IgD-negative memory B cell (primary cell): ENCODE results near the gene NES. TPM values are rescaled to one million over a fixed set of nuclear protein-coding genes. Genes with fewer than 3 reads are reported as not detected.
"Not testable (repeated sequence)": the region's sequence is repeated elsewhere in the genome, so short reads cannot be mapped to it uniquely, and the experiment has no call there.

Experiments
- H3K27ac Mint-ChIP-seq, 3 donors: one replicate each; pipeline ENCODE4 v1.8.0; 2020 to 2022; ENCODE audit warnings: mild to moderate bottlenecking in 3 of 3, mixed read lengths in 3 of 3, moderate library complexity in 1 of 3
- H3K27me3 Mint-ChIP-seq: one replicate; pipeline ENCODE4 v1.8.0; 2021; ENCODE audit warnings: mixed read lengths
- H3K36me3 Mint-ChIP-seq: one replicate; pipeline ENCODE4 v1.8.0; 2020; ENCODE audit warnings: mild to moderate bottlenecking, mixed read lengths
- H3K4me1 Mint-ChIP-seq, 3 donors: one replicate each; pipeline ENCODE4 v1.8.0; 2020 to 2022; ENCODE audit warnings: mixed read lengths in 3 of 3, mild to moderate bottlenecking in 1 of 3
- H3K4me3 Mint-ChIP-seq, 4 donors: one replicate each; pipeline ENCODE4 v1.8.0; 2020 to 2022; ENCODE audit warnings: mild to moderate bottlenecking in 4 of 4, mixed read lengths in 4 of 4, moderate library complexity in 3 of 4
- H3K9me3 Mint-ChIP-seq, 3 donors: one replicate each; pipeline ENCODE4 v1.8.0; 2020 to 2021; ENCODE audit warnings: mixed read lengths in 3 of 3, mild to moderate bottlenecking in 1 of 3
- polyA plus RNA-seq: library from polyadenylated mRNA; unstranded; fragments of 300-500 nt; fragmentation: Illumina TruSeq; gene quantifications from one replicate; pipeline ENCODE4 v1.2.3, GENCODE V29; 2021

The NES gene
- polyA plus RNA-seq, 1 donor from 2014 or later: not detected

- peaks cover 10 to 14% (median 12%) of the 10 kb centered on the region in 3 donors for H3K4me1 Mint-ChIP-seq
- no peaks in the 10 kb centered on the region for H3K36me3 Mint-ChIP-seq
- peaks cover 57% of the 10 kb centered on the region for H3K27me3 Mint-ChIP-seq
- H3K9me3 Mint-ChIP-seq: no peaks in the 10 kb centered on the region
- peak overlapping the region in 2 of 4 donors; percentile 6 to 24 for H3K4me3 Mint-ChIP-seq
- no peak overlapping the region for H3K27ac Mint-ChIP-seq
Observed at GRCh38 chr1:156643778-156644092, 33.5 kb downstream of the NES start.

GRCh38 chr1:156643049-156643777 is 34.0 kb downstream of the NES start:
- Mint-ChIP-seq H3K4me1 (peaks cover 10 to 14% (median 12%) of the 10 kb centered on the region in 3 donors), H3K9me3 (no peaks in the 10 kb centered on the region), H3K4me3 (peak overlapping the region in 2 of 4 donors; percentile 24 to 41), H3K36me3 (peaks cover 2% of the 10 kb centered on the region), H3K27ac (no peak overlapping the region), H3K27me3 (peaks cover 59% of the 10 kb centered on the region)

GRCh38 chr1:156642265-156643048 is 34.8 kb downstream of the NES start:
- no peaks in the 10 kb centered on the region for H3K9me3 Mint-ChIP-seq
- H3K4me1 Mint-ChIP-seq: peaks cover 10 to 14% (median 12%) of the 10 kb centered on the region in 3 donors
- H3K27me3 Mint-ChIP-seq: peaks cover 58% of the 10 kb centered on the region
- no peak overlapping the region for H3K27ac Mint-ChIP-seq
- peak overlapping the region; percentile 5 to 83 (median 52) for H3K4me3 Mint-ChIP-seq
- peaks cover 3% of the 10 kb centered on the region for H3K36me3 Mint-ChIP-seq

- no peaks in the 10 kb centered on the region for H3K9me3 Mint-ChIP-seq
- H3K4me1 Mint-ChIP-seq: peaks cover 10 to 14% (median 12%) of the 10 kb centered on the region in 3 donors
- H3K27me3 Mint-ChIP-seq: peaks cover 59% of the 10 kb centered on the region
- H3K27ac Mint-ChIP-seq: no peak within 1 kb of the TSS
- peak within 1 kb of the TSS; percentile 17 to 83 (median 52) for H3K4me3 Mint-ChIP-seq
- H3K36me3 Mint-ChIP-seq: peaks cover 3% of the 10 kb centered on the region
Observed at GRCh38 chr1:156641761-156642264, 35.4 kb downstream of the NES start, which contains the start of gene BCAN. Gene BCAN (plus strand): TSS chr1:156642117. CDS start chr1:156646055, 3,938 bp downstream.

- peaks cover 10 to 14% (median 12%) of the 10 kb centered on the region in 3 donors for H3K4me1 Mint-ChIP-seq
- H3K27ac Mint-ChIP-seq: no peak overlapping the region
- no peaks in the 10 kb centered on the region for H3K9me3 Mint-ChIP-seq
- H3K36me3 Mint-ChIP-seq: peaks cover 3% of the 10 kb centered on the region
- peak overlapping the region in 2 of 4 donors; percentile 17 to 63 for H3K4me3 Mint-ChIP-seq
- H3K27me3 Mint-ChIP-seq: peaks cover 61% of the 10 kb centered on the region
Observed at GRCh38 chr1:156640842-156641706, 36.1 kb downstream of the NES start.

GRCh38 chr1:156639601-156640101 is 37.6 kb downstream of the NES start:
- H3K9me3 Mint-ChIP-seq: no peaks in the 10 kb centered on the region
- H3K4me1 Mint-ChIP-seq: peaks cover 10 to 14% (median 12%) of the 10 kb centered on the region in 3 donors
- peaks cover 58% of the 10 kb centered on the region for H3K27me3 Mint-ChIP-seq
- H3K36me3 Mint-ChIP-seq: peaks cover 3% of the 10 kb centered on the region
- H3K4me3 Mint-ChIP-seq: no peak overlapping the region
- no peak overlapping the region for H3K27ac Mint-ChIP-seq

GRCh38 chr1:156638189-156638985 is 38.8 kb downstream of the NES start:
- peaks cover 7 to 9% (median 7%) of the 10 kb centered on the region in 3 donors for H3K4me1 Mint-ChIP-seq
- peaks cover 3% of the 10 kb centered on the region for H3K36me3 Mint-ChIP-seq
- H3K27me3 Mint-ChIP-seq: peaks cover 57% of the 10 kb centered on the region
- H3K27ac Mint-ChIP-seq: no peak overlapping the region
- no peaks in the 10 kb centered on the region for H3K9me3 Mint-ChIP-seq
- no peak overlapping the region for H3K4me3 Mint-ChIP-seq

- H3K36me3 Mint-ChIP-seq: no peaks in the 10 kb centered on the region
- H3K27ac Mint-ChIP-seq: no peak overlapping the region
- peaks cover 1 to 3% (median 2%) of the 10 kb centered on the region in 3 donors for H3K4me1 Mint-ChIP-seq
- H3K4me3 Mint-ChIP-seq: no peak overlapping the region
- H3K27me3 Mint-ChIP-seq: peaks cover 36% of the 10 kb centered on the region
- H3K9me3 Mint-ChIP-seq: peaks cover 0 to 2% (median 0%) of the 10 kb centered on the region in 3 donors
Observed at GRCh38 chr1:156632355-156632754, 44.9 kb downstream of the NES start.

GRCh38 chr1:156631152-156631551 is 46.1 kb downstream of the NES start:
- H3K36me3 Mint-ChIP-seq, H3K9me3 Mint-ChIP-seq, H3K4me3 Mint-ChIP-seq, H3K27ac Mint-ChIP-seq, H3K4me1 Mint-ChIP-seq: not testable (repeated sequence)
- H3K27me3 Mint-ChIP-seq: peaks cover 32% of the 10 kb centered on the region

- Mint-ChIP-seq H3K4me1 (peaks cover 8 to 9% (median 9%) of the 10 kb centered on the region in 3 donors), H3K36me3 (no peaks in the 10 kb centered on the region), H3K27me3 (peaks cover 34% of the 10 kb centered on the region), H3K4me3 (no peak overlapping the region), H3K9me3 (peaks cover 0 to 2% (median 0%) of the 10 kb centered on the region in 3 donors), H3K27ac (peak overlapping the region in 1 of 3 donors; percentile 80)
Observed at GRCh38 chr1:156629823-156630449, 47.3 kb downstream of the NES start.

- Mint-ChIP-seq H3K9me3 (peaks cover 0 to 2% (median 0%) of the 10 kb centered on the region in 3 donors), H3K27ac (peak overlapping the region in 1 of 3 donors; percentile 46), H3K4me3 (peak overlapping the region in 1 of 4 donors; percentile 3), H3K27me3 (peaks cover 42% of the 10 kb centered on the region), H3K4me1 (peaks cover 8 to 12% (median 9%) of the 10 kb centered on the region in 3 donors), H3K36me3 (no peaks in the 10 kb centered on the region)
Observed at GRCh38 chr1:156627313-156627880, 49.8 kb downstream of the NES start.

GRCh38 chr1:156626079-156626438 is 51.1 kb downstream of the NES start:
- H3K36me3 Mint-ChIP-seq: no peaks in the 10 kb centered on the region
- peak overlapping the region in 3 of 4 donors; percentile 70 to 83 (median 83) for H3K4me3 Mint-ChIP-seq
- H3K4me1 Mint-ChIP-seq: peaks cover 8 to 10% (median 9%) of the 10 kb centered on the region in 3 donors
- peak overlapping the region in 2 of 3 donors; percentile 55 to 69 for H3K27ac Mint-ChIP-seq
- H3K27me3 Mint-ChIP-seq: peaks cover 44% of the 10 kb centered on the region
- no peaks in the 10 kb centered on the region for H3K9me3 Mint-ChIP-seq
